ENCODE data around the gene OR2A25.
"Not testable (repeated sequence)": the region's sequence is repeated elsewhere in the genome, so short reads cannot be mapped to it uniquely, and the experiment has no call there.

The OR2A25 gene

GRCh38 chr7:144069511-144069910 is at the start of gene OR2A25:
OR2A25 (plus strand) TSS chr7:144069811; CDS start chr7:144074220, 4,409 bp downstream.
- no peak for DNase-seq (ENCODE audit: low read depth in 2 of 2)

DNA sequence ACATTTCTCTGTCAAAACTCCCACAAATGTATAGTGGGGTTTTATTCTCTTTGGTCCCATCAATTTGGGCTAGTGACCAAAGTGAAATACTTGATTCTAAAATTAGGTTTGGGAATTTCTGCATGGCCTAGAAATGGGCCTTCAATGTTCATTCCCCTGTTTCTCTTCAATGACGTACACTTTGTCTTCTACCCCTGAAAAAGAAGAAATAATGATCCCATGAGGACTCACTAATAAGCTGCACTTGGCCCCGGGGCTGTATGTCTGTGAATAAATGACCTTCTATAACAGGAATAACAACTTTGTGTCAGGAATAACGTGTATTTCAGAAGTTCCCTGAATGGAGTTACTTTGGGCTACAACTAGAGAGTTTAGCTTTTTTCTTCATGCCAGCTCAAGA is 49.3 kb upstream of the OR2A25 start:
- no peak for DNase-seq (ENCODE audit: low read depth in 2 of 2)

GRCh38 chr7:144022169-144022568 is 47.4 kb upstream of the OR2A25 start:
- no peak for DNase-seq (ENCODE audit: low read depth in 2 of 2)

- DNase-seq (ENCODE audit: low read depth in 2 of 2) = no peak
These were observed 46.3 kb upstream of the OR2A25 start for GRCh38 chr7:144023171-144023827.

DNA sequence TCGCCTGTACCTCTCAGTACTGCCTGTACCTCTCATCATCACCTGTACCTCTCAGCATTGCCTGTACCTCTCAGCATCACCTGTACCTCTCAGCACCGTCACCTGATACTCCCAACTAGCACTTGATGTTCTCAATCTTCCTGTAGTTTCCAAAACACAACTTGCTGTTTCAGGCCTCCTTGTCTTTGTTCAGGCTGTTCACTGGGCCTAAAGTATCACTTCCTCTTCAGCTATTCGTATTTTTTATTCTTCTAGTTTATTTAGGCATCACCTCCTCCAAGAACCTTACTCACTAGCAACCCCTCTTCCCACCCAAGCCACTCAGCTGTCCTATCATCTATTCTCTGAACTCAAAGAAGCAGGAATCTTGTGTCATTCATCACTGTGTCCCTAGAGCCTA is 45.4 kb upstream of the OR2A25 start:
- DNase-seq (ENCODE audit: low read depth in 2 of 2) = no peak

GRCh38 chr7:144026203-144026883 is 43.3 kb upstream of the OR2A25 start:
- DNase-seq (ENCODE audit: low read depth in 2 of 2) = no peak

DNA sequence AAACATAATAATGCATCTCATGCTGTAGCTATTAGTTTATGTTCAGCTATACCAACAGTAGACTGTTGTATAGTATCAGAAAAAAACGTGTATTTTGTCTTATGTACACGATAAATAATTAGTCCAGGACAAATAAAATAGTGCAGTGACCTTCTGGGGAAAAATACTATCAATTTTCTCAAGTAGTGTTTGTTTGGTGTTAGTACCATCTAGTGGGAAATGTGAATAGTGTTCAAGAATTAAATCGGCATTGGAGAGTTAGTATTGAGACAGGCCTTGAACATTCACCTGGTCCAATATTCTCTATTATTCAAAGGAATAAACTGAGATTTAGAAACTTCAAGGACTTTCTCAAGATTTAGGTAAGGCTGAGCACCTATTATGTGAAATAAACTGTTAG is 42.5 kb upstream of the OR2A25 start:
- DNase-seq (ENCODE audit: low read depth in 2 of 2) = no peak

DNA sequence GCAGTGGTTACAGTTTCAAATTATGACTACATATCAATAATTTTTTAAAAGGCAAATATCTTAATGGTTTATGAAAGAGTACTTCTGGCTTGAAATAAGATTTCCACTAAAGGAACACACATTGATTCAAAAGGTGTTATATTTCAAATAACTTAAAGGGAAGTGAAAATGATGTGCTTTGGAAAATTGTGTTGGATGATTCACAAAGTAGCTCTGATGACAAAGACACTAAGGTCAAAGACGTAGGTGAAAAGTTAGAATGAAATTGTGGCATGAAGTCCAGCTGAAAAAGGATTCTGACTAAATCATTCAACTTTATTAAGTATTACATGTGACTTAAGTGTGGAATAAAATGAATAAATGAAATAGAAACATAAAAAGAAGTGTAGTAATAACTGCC is 41.6 kb upstream of the OR2A25 start:
- DNase-seq (ENCODE audit: low read depth in 2 of 2) = no peak

GRCh38 chr7:144028547-144028946 is 41.1 kb upstream of the OR2A25 start:
- no peak for DNase-seq (ENCODE audit: low read depth in 2 of 2)

- no peak for DNase-seq (ENCODE audit: low read depth in 2 of 2)
These were observed 37.1 kb upstream of the OR2A25 start for GRCh38 chr7:144032516-144032915.

- no peak for DNase-seq (ENCODE audit: low read depth in 2 of 2)
These were observed 36.5 kb upstream of the OR2A25 start for GRCh38 chr7:144032985-144033709.

DNA sequence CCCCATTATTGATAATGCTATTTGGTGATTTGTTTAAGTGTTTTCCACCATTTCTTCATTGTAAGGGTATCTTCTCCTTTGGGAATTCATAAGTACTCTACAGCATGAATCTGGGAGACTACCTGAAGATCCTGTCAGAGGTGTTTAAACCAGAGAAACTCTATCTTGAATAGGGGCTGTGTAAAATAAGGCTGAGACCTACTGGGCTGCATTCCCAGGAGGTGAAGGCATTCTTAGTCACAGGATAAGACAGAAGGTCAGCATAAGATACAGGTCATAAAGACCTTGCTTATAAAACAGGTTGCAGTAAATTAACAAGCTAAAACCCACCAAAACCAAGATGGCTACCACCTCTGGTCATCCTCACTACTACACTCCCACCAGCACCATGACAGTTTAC is 34.2 kb upstream of the OR2A25 start:
- no peak for DNase-seq (ENCODE audit: low read depth in 2 of 2)

- DNase-seq (ENCODE audit: low read depth in 2 of 2) = no peak
These were observed 33.2 kb upstream of the OR2A25 start for GRCh38 chr7:144036302-144036885.

DNA sequence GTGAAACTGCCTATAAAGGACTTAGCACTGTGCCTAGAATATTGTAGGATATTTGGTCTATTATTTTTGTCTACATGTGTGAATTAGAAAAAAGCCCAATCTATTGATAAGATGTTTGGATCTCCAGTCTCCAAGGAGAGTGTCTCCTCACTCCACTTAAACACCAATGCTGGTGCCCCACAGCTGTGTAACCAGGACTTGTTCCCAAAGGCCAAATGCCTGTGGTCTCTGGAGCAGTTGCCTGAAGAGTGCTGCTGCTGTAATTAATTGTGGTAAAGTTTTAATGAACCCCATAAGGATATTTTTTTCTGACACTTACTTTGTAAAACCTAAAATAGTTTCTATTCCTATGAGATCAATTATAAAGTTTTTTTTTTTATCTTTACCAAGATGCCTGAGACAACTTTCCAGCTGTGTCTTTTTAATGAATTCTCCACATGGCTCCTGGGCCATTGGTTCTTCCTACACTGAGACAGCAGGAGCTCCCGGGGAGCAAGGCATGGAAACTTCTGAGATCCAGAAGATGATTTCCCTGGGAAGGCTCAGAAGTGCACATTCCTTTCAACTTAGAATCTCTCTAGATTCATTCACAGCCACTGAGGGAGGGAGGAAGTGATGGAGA is 32.1 kb upstream of the OR2A25 start:
- no peak for DNase-seq (ENCODE audit: low read depth in 2 of 2)

DNA sequence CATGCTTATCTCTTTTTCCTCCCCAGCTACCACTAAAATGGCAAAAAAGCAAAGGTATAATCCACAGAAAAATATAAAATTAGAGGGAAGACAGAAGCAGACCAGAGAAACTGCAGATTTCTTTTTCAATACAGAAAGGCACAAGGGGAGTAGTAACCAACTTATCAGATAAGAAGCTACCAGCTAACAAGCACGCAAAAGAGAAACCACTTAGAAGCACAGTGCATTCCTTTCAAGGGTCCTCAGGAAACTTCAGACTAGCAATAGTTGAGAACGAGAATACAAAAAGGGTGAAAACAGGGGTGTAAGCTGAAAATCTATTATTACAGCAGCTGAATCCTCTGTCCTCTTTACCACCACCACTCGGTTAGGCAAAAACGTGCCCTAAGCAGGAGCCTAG is 30.7 kb upstream of the OR2A25 start:
- DNase-seq (ENCODE audit: low read depth in 2 of 2) = no peak

DNA sequence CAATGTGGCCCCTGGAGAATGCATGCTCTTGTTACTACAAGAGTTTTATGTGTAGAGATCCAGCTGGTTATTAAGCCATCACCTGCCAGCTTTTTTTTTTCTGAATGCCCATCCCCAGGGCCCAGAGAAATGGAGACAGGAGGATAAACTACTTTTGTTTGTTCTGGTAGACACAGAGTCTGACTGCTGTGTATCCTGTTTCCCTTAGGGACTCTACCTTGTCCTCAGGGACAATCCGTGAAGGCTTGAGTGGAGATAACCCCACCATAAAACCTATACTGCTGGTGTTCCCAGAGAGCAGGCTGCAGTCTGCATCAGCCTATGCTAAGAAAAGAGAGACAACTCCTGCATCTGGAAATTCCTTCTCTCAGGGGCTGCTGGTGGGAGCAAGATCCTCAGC is 21.0 kb upstream of the OR2A25 start, which contains the start of gene OR2A5:
OR2A5 (plus strand) TSS at position 301 of the 400 bp plus-strand sequence. CDS start 1,454 bp downstream, outside the sequence.
- no peak for DNase-seq (ENCODE audit: low read depth in 2 of 2)

DNA sequence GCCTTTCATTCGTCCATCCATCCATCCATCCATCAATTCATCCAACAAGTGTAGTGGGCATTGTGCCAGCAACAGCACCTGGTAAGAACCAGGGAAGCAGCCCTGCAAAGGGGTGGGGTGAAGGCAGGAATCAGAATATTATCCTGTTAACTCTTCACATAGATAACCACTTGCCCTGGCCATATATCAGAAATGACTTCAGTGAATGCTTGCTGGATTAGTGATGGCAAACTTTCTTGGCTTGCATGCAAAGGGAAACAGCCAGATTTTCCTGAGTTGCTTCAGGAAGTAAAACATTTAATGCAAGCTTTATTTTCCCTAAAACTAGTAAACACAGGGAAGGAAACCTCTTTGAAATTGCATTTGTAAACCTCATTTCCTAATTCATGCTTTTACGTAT is 20.1 kb upstream of the OR2A25 start:
- no peak for DNase-seq (ENCODE audit: low read depth in 2 of 2)

DNA sequence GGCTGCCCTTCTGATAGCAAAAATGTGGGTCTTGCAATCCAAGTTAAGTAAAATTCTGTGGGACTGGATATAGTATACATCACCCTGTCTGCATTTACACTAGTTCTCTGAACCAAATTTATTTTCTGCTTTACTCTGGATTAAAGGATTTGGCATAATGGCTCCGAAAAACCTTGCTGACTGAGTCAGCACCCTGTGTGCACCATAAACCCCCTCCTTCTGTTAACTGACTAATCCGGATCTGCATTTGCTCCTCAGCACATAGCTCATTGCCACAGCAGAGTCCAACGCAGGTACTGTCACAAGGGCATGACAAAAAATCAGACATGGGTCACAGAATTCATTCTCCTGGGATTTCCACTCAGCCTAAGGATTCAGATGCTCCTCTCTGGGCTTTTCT is 19.5 kb upstream of the OR2A25 start:
- no peak for DNase-seq (ENCODE audit: low read depth in 2 of 2)

GRCh38 chr7:144050884-144051283 is 18.7 kb upstream of the OR2A25 start:
- DNase-seq (ENCODE audit: low read depth in 2 of 2) = not testable (repeated sequence)

DNA sequence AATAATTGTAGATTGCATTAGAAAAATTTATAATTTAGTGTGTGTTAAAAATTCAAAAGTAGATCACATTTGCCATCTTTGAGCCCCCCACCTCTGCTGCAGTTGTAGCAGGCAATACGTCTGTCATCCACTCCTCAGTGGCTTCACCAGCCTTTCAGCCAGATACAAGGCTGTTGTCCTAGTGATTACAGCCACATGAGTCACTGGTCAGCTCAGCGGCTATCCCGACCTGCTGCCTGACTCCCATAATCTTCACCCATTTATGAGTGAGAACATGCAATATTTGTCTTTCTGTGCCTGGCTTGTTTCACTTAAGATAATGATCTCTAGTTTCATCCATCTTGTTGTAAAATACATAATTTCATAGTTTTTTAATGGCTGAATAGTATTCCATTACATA is 11.7 kb upstream of the OR2A25 start:
- DNase-seq (ENCODE audit: low read depth in 2 of 2) = no peak

DNA sequence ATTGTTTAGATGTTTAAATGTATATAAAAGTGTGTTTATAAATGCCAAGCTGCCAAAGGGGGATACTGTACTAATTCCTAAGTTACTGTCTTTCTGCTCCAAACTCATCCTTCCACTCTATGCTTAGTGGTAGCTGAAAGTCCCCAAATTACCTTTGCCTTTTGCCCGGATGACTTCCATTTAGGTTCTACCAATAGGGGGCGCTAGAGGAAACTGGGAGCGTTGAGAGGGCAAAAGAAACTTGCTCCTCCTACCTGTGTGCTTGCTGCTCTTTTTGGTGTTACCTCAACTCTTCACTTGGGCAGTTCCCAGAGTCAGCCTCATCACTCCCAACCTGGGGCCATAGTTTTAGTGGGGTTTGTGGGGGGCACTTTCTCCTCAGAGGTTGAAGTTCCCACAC is 5.9 kb upstream of the OR2A25 start:
- no peak for DNase-seq (ENCODE audit: low read depth in 2 of 2)

DNA sequence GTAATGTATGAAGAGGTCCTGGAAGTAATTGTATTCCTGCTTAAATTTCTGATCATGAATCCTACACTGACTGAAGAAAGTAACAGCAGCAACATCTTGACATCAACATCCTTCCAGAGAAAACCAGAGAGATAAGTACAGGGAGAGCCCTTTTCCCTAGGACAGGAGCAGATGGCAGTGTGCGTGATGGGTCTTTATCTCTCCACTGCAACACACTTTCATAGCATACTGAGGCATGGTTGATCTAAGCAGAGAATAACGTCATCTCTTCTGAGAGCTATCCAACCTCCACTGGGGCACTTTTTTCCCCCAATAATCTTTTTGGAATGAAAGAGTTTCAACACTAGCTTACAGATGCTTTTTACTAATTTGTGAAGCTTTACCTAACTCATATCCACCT is 342 bp downstream of the OR2A25 start:
- no peak for DNase-seq (ENCODE audit: low read depth in 2 of 2)

Data from activated CD4-positive, alpha-beta T cell treated with anti-CD3 and anti-CD28 coated beads for 24 hours (primary cell).